Measurements from ENCODE around the gene RTN4RL1. TPM values are rescaled to one million over a fixed set of nuclear protein-coding genes. Genes with fewer than 3 reads are reported as not detected.

Gene RTN4RL1
- total RNA-seq, 4 donors from 2014 or later = 1.4 to 4.9 (median 1.9) TPM; not detected in 1

GRCh38 chr17:1995321-1995892, 29.7 kb downstream of the RTN4RL1 start:
- intact Hi-C loops (cut with DNase I; ENCODE audit: low total_unique reads) = no loop called here
- H3K4me3 ChIP-seq = no peak overlapping the region
- DNase-seq = no peak
- no peaks in the 10 kb centered on the region for H3K27me3 ChIP-seq
- no peaks in the 10 kb centered on the region for H3K9me3 ChIP-seq
- H3K36me3 ChIP-seq = no peaks in the 10 kb centered on the region
- no peak overlapping the region for H3K27ac ChIP-seq
- TF ChIP-seq CTCF (IDR thresholded peaks at IDR 0.05) (no peak), POLR2A (IDR thresholded peaks at IDR 0.05) (no peak)
- H3K4me1 ChIP-seq = peaks cover 0 to 15% of the 10 kb centered on the region in 2 donors

- Histone ChIP-seq H3K27me3 (no peaks in the 10 kb centered on the region), H3K4me3 (no peak overlapping the region), H3K36me3 (no peaks in the 10 kb centered on the region), H3K4me1 (peaks cover 0 to 11% of the 10 kb centered on the region in 2 donors), H3K27ac (no peak overlapping the region), H3K9me3 (no peaks in the 10 kb centered on the region)
- no peak for DNase-seq
- TF ChIP-seq POLR2A (IDR thresholded peaks at IDR 0.05) = no peak
- no peak for TF ChIP-seq CTCF (IDR thresholded peaks at IDR 0.05)
- intact Hi-C loops (cut with DNase I; ENCODE audit: low total_unique reads) = no loop called here
Measured at GRCh38 chr17:1994707-1995106, 30.4 kb downstream of the RTN4RL1 start.

- Histone ChIP-seq H3K4me1 (no peaks in the 10 kb centered on the region), H3K27me3 (no peaks in the 10 kb centered on the region), H3K9me3 (no peaks in the 10 kb centered on the region), H3K4me3 (no peak overlapping the region), H3K27ac (no peak overlapping the region), H3K36me3 (no peaks in the 10 kb centered on the region)
- intact Hi-C loops (cut with DNase I; ENCODE audit: low total_unique reads) = no loop called here
- TF ChIP-seq CTCF (IDR thresholded peaks at IDR 0.05) = no peak
- no peak for TF ChIP-seq POLR2A (IDR thresholded peaks at IDR 0.05)
- no peak for DNase-seq
Measured at GRCh38 chr17:1992541-1992940, 32.6 kb downstream of the RTN4RL1 start.

DNA sequence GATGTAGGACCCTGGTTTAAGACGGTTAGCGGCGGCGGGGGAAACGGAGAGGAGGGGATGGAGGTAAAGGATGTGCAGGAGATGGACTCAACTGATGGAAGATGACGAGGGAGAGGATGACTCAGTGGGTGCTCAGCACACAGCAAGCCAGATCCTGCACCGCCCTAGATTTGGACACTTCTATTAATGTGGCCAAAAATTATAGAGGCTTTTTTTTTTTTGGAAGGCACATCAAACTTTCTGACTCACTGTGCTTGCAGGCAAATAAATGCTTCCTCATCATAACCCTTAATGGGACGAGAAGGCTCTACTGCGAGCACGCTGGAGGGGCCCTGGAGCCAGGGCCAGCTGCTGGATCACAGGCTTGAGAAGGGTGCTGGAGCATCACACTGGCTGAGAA, 36.0 kb downstream of the RTN4RL1 start:
- TF ChIP-seq POLR2A (IDR thresholded peaks at IDR 0.05) (no peak), CTCF (IDR thresholded peaks at IDR 0.05) (no peak)
- Histone ChIP-seq H3K27me3 (no peaks in the 10 kb centered on the region), H3K4me1 (no peaks in the 10 kb centered on the region), H3K27ac (no peak overlapping the region), H3K4me3 (no peak overlapping the region), H3K9me3 (no peaks in the 10 kb centered on the region), H3K36me3 (no peaks in the 10 kb centered on the region)
- peak; percentile 39 to 43 for DNase-seq
- intact Hi-C loops (cut with DNase I; ENCODE audit: low total_unique reads) = no loop called here

- DNase-seq = no peak
- H3K27me3 ChIP-seq = no peaks in the 10 kb centered on the region
- no peak overlapping the region for H3K27ac ChIP-seq
- intact Hi-C loops (cut with DNase I; ENCODE audit: low total_unique reads) = no loop called here
- H3K36me3 ChIP-seq = no peaks in the 10 kb centered on the region
- no peaks in the 10 kb centered on the region for H3K9me3 ChIP-seq
- no peak overlapping the region for H3K4me3 ChIP-seq
- TF ChIP-seq POLR2A (IDR thresholded peaks at IDR 0.05) = no peak
- TF ChIP-seq CTCF (IDR thresholded peaks at IDR 0.05) = no peak
- H3K4me1 ChIP-seq = no peaks in the 10 kb centered on the region
Measured at GRCh38 chr17:1986783-1987451, 38.2 kb downstream of the RTN4RL1 start.
